GM20000 (cell line): ENCODE data around the gene RASAL2.
A peak's percentile ranks its signal among the peaks of the same experiment; 100 is the strongest.

ENCODE experiments used
- DNase-seq: peaks from one replicate; pipeline ENCODE4 v3.0.0; 2012; ENCODE audit warnings: low spot score
- CTCF ChIP-seq: IDR thresholded peaks from 2 replicates; pipeline ENCODE4 v1.5.1; 2012; ENCODE audit warnings: mild to moderate bottlenecking, control low read depth; ENCODE audit errors: extremely low read depth, missing control alignments

RASAL2 gene

GRCh38 chr1:178529364-178530036 is 435.6 kb downstream of the RASAL2 start:
- no peak for TF ChIP-seq CTCF

GRCh38 chr1:178530037-178530402 is 436.1 kb downstream of the RASAL2 start:
- no peak for TF ChIP-seq CTCF
- no peak for DNase-seq

More at GRCh38 chr1:178529364-178530036, 435.6 kb downstream of the RASAL2 start:
- no peak for DNase-seq

- no peak for DNase-seq
- TF ChIP-seq CTCF, result no peak
These were observed 436.6 kb downstream of the RASAL2 start for GRCh38 chr1:178530502-178530901.

- no peak for DNase-seq
- TF ChIP-seq CTCF, result no peak
These were observed 438.0 kb downstream of the RASAL2 start for GRCh38 chr1:178531887-178532286.

- peak; percentile 82 for DNase-seq
These were observed 438.5 kb downstream of the RASAL2 start for GRCh38 chr1:178532392-178532791.

GRCh38 chr1:178533121-178533946 is 439.4 kb downstream of the RASAL2 start:
- TF ChIP-seq CTCF, result no peak
- DNase-seq, result no peak

More at GRCh38 chr1:178532392-178532791, 438.5 kb downstream of the RASAL2 start:
- peak; percentile 89 for TF ChIP-seq CTCF
